GM23338 (cell line): Measurements from ENCODE around the gene CD4. TPM values are rescaled to one million over a fixed set of nuclear protein-coding genes. Genes with fewer than 3 reads are reported as not detected.
A peak's percentile ranks its signal among the peaks of the same experiment; 100 is the strongest.

Experiments
- ATAC-seq: fragments of 200-7000 bp; cut with Tn5 transposase; 3 replicates; pipeline ENCODE4 v1.9.1; 2020
- DNase-seq: peaks from one replicate; pipeline ENCODE4 v3.0.0-alpha.2; 2015; ENCODE audit warnings: low spot score
- H2AFZ ChIP-seq: fragments of 200-600 bp; sonication (generic); 2 replicates; pipeline ENCODE4 v1.8.0; 2016; ENCODE audit warnings: antibody characterized with exemption, mild to moderate bottlenecking, moderate library complexity
- H3F3A ChIP-seq: fragments of 200-600 bp; sonication (generic); replicated peaks from 2 replicates; pipeline ENCODE4 v1.8.0; 2017; ENCODE audit warnings: antibody characterized with exemption, mixed run types, low read depth
- H3K27ac ChIP-seq: fragments of 200-600 bp; sonication (generic); 2 replicates; pipeline ENCODE4 v1.6.1; 2016; ENCODE audit warnings: low read depth
- H3K27me3 ChIP-seq: fragments of 200-600 bp; sonication (generic); 2 replicates; pipeline ENCODE4 v1.8.0; 2016; ENCODE audit warnings: mild to moderate bottlenecking, mixed run types, moderate library complexity; ENCODE audit not compliant: insufficient read depth
- H3K36me3 ChIP-seq: fragments of 200-600 bp; sonication (generic); 2 replicates; pipeline ENCODE4 v1.8.0; 2016; ENCODE audit warnings: mild to moderate bottlenecking; ENCODE audit not compliant: insufficient read depth
- H3K4me1 ChIP-seq: fragments of 200-600 bp; sonication (generic); 2 replicates; pipeline ENCODE4 v1.8.0; 2016; ENCODE audit warnings: mild to moderate bottlenecking, moderate library complexity; ENCODE audit not compliant: insufficient read depth
- H3K4me2 ChIP-seq: fragments of 200-600 bp; sonication (generic); 2 replicates; pipeline ENCODE4 v1.7.1; 2017; ENCODE audit warnings: mixed run types
- H3K4me3 ChIP-seq: fragments of 200-600 bp; sonication (generic); 2 replicates; pipeline ENCODE4 v1.6.1; 2016; ENCODE audit warnings: mixed run types
- H3K79me2 ChIP-seq: fragments of 200-600 bp; sonication (generic); replicated peaks from 2 replicates; pipeline ENCODE4 v1.8.0; 2017; ENCODE audit warnings: mild to moderate bottlenecking; ENCODE audit not compliant: insufficient read depth
- H3K9me2 ChIP-seq: fragments of 200-600 bp; sonication (generic); 2 replicates; pipeline ENCODE4 v1.8.0; 2017; ENCODE audit not compliant: insufficient read depth
- H4K20me1 ChIP-seq: fragments of 200-600 bp; sonication (generic); replicated peaks from 2 replicates; pipeline ENCODE4 v1.8.0; 2017; ENCODE audit warnings: mild to moderate bottlenecking; ENCODE audit not compliant: insufficient read depth
- H3K27ac Mint-ChIP-seq: 2 replicates; pipeline ENCODE4 v1.8.0; 2020; ENCODE audit warnings: inconsistent platforms, mild to moderate bottlenecking, moderate library complexity, mixed read lengths
- H3K27me3 Mint-ChIP-seq: 3 replicates; pipeline ENCODE4 v1.8.0; 2022; ENCODE audit warnings: low read depth, mild to moderate bottlenecking, moderate library complexity, mixed read lengths, inconsistent platforms; ENCODE audit not compliant: insufficient read depth, poor library complexity
- H3K36me3 Mint-ChIP-seq: 3 replicates; pipeline ENCODE4 v1.8.0; 2021; ENCODE audit warnings: low read depth, mild to moderate bottlenecking, inconsistent platforms, moderate library complexity, mixed read lengths
- H3K4me1 Mint-ChIP-seq: 3 replicates; pipeline ENCODE4 v1.8.0; 2020; ENCODE audit warnings: mild to moderate bottlenecking, inconsistent platforms, mixed read lengths
- H3K4me3 Mint-ChIP-seq: 3 replicates; pipeline ENCODE4 v1.8.0; 2021; ENCODE audit warnings: moderate library complexity, mild to moderate bottlenecking, inconsistent platforms, mixed read lengths
- H3K9me3 Mint-ChIP-seq: 3 replicates; pipeline ENCODE4 v1.8.0; 2020; ENCODE audit warnings: moderate library complexity, mild to moderate bottlenecking, inconsistent platforms, mixed read lengths
- ETS1 ChIP-seq: IDR thresholded peaks from 2 replicates; pipeline ENCODE4 v1.6.1; 2016; ENCODE audit warnings: antibody characterized with exemption
- EZH2 ChIP-seq: fragments of 200-600 bp; sonication (generic); IDR thresholded peaks from one replicate; pipeline ENCODE4 v1.8.0; 2017; ENCODE audit warnings: antibody characterized with exemption, mild to moderate bottlenecking, low read depth; ENCODE audit not compliant: unreplicated experiment
- NANOG ChIP-seq: IDR thresholded peaks from 2 replicates; pipeline ENCODE4 v1.6.1; 2016; ENCODE audit warnings: antibody characterized with exemption, borderline replicate concordance
- REST ChIP-seq: IDR thresholded peaks from one replicate; pipeline ENCODE4 v1.6.1; 2018; ENCODE audit warnings: antibody characterized with exemption; ENCODE audit not compliant: unreplicated experiment
- ZNF331 ChIP-seq: fragments of 250-450 bp; sonication (Bioruptor Pico); IDR thresholded peaks from 2 replicates; pipeline ENCODE4 v1.5.0; 2020; ENCODE audit warnings: low read depth, mild to moderate bottlenecking, moderate library complexity
- ZNF462 ChIP-seq: fragments of 250-450 bp; sonication (Bioruptor Pico); IDR thresholded peaks from 2 replicates; pipeline ENCODE4 v1.5.0; 2020; ENCODE audit warnings: mild to moderate bottlenecking, moderate library complexity
- polyA plus RNA-seq: library from polyadenylated mRNA; unstranded; fragments of >200 nt; fragmentation: Nextera tagmentation; extraction: Ambion mirVana; gene quantifications from 2 replicates; pipeline ENCODE4 v1.2.1, GENCODE V29; 2016
- total RNA-seq: library from RNA; depleted of rRNA; stranded (reverse); fragments of >200 nt; shearing (Covaris generic); gene quantifications from 2 replicates; pipeline ENCODE4 v1.2.3, GENCODE V29; 2014

The CD4 gene
- total and polyA plus RNA-seq, 2 experiments from 2014 or later = 1.5 to 2.0 TPM

- H3K27ac ChIP-seq = no peak overlapping the region
Measured at GRCh38 chr12:6853626-6854025, 64.3 kb downstream of the CD4 start.

More at GRCh38 chr12:6853626-6854025, 64.3 kb downstream of the CD4 start:
- TF ChIP-seq ETS1 (no peak), ZNF462 (no peak), NANOG (no peak), ZNF331 (no peak), EZH2 (no peak), REST (no peak)
- no peaks in the 10 kb centered on the region for H3K27me3 ChIP-seq
- peaks cover 29% of the 10 kb centered on the region for H3K36me3 ChIP-seq
- H2AFZ ChIP-seq = no peak overlapping the region
- ATAC-seq (no peak), DNase-seq (no peak)
- peaks cover 25% of the 10 kb centered on the region for H3K27me3 Mint-ChIP-seq
- peak overlapping the region; percentile 83 for H3K4me2 ChIP-seq
- peaks cover 11% of the 10 kb centered on the region; the same call in 1 of the 2 replicates for H3F3A ChIP-seq
- H3K4me3 ChIP-seq = peak overlapping the region; percentile 80; the same call in 1 of the 2 replicates
- H3K79me2 ChIP-seq = peaks cover 41% of the 10 kb centered on the region
- H3K27ac Mint-ChIP-seq = peak overlapping the region; percentile 91
- peak overlapping the region; percentile 95 for H3K4me3 Mint-ChIP-seq
- peaks cover 19% of the 10 kb centered on the region for H3K4me1 ChIP-seq
- H3K4me1 Mint-ChIP-seq = peaks cover 15% of the 10 kb centered on the region
- no peaks in the 10 kb centered on the region for H3K9me2 ChIP-seq
- peaks cover 50% of the 10 kb centered on the region for H3K36me3 Mint-ChIP-seq
- no peaks in the 10 kb centered on the region for H3K9me3 Mint-ChIP-seq
- peaks cover 4% of the 10 kb centered on the region; the same call in 1 of the 2 replicates for H4K20me1 ChIP-seq
